GM13977 (cell line): ENCODE measurements around the gene SMOC1.

Experiments
- DNase-seq: peaks from one replicate; pipeline ENCODE4 v3.0.0; 2012; ENCODE audit warnings: low spot score
- in situ Hi-C: fragments of 300-500 bp; cut with MboI; formaldehyde crosslinking; loops from one replicate; pipeline ENCODE4 v1.12.0; 2022; ENCODE audit warnings: low sequenced_read_pairs, low pct_unique_long_range_greater_than_20kb, mixed read lengths, inconsistent platforms; ENCODE audit not compliant: unreplicated experiment
- TF ChIP-seq, protein P1 (sequence below): IDR thresholded peaks from 2 replicates; pipeline ENCODE4 v1.5.1; 2012; ENCODE audit warnings: mild to moderate bottlenecking, control low read depth; ENCODE audit not compliant: insufficient read depth; ENCODE audit errors: extremely low read depth, missing control alignments

The SMOC1 gene

DNA sequence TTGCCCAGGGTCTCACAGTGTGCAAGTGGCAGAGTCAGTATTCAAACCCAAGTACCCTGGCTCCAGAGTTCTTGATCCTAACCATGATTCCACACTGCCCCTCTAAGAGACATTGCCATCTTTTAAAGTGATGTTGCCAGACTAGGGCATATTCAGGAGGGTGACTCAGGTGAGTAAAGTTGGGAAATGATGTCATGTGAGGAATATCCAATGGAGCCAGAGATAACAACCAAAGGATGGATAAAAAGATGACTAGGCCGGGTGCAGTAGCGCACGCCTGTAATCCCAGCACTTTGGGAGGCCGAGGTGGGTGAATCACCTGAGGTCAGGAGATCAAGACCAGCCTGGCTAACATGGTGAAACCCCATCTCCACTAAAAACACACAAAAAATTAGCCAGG lies 85.6 kb downstream of the SMOC1 start:
- TF ChIP-seq, protein P1, sequence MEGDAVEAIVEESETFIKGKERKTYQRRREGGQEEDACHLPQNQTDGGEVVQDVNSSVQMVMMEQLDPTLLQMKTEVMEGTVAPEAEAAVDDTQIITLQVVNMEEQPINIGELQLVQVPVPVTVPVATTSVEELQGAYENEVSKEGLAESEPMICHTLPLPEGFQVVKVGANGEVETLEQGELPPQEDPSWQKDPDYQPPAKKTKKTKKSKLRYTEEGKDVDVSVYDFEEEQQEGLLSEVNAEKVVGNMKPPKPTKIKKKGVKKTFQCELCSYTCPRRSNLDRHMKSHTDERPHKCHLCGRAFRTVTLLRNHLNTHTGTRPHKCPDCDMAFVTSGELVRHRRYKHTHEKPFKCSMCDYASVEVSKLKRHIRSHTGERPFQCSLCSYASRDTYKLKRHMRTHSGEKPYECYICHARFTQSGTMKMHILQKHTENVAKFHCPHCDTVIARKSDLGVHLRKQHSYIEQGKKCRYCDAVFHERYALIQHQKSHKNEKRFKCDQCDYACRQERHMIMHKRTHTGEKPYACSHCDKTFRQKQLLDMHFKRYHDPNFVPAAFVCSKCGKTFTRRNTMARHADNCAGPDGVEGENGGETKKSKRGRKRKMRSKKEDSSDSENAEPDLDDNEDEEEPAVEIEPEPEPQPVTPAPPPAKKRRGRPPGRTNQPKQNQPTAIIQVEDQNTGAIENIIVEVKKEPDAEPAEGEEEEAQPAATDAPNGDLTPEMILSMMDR = no peak
- no peak for DNase-seq

DNA sequence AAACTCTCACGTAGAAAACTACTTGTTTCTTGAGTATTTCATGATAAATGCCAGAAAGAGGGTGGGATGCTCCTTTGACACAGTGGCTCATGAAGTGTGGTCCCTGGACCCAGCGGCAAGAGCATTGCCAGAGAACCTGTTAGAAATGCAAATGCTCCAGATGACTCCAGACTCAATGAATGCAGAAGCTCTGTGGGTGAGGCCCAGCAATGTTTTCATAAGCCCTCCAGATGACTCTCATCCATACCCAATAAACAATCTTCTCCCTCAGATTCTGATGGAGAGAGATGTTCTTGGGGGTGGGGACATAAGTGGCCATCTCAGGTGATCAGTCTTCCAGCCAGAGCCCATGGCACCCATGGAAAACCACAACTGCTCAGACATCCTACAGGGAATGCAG lies 88.9 kb downstream of the SMOC1 start:
- no peak for DNase-seq
- in situ Hi-C loops = no loop called here
- TF ChIP-seq, protein P1 = no peak

More for the DNA sequence above, 85.6 kb downstream of the SMOC1 start:
- in situ Hi-C loops = no loop called here

DNA sequence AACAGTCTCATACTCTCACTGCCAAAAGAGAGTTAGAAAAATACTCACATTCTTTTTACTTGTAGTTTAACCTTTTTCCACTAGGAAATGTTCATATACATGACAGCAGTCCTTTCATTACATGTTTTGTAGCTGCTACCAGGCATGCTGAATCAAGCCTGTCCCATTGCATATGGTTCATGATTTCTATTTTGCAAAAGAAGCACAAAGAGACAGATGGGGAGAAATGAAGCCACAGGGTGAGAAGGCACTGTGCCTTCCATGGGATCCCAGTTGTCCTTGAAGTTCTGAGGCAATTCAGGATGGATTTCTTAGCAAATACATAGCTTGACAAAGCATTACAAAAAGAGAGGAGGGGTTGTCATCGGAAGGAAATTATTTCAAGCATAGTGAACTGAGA lies 89.5 kb downstream of the SMOC1 start:
- TF ChIP-seq, protein P1 = no peak
- no peak for DNase-seq
- in situ Hi-C loops = no loop called here

DNA sequence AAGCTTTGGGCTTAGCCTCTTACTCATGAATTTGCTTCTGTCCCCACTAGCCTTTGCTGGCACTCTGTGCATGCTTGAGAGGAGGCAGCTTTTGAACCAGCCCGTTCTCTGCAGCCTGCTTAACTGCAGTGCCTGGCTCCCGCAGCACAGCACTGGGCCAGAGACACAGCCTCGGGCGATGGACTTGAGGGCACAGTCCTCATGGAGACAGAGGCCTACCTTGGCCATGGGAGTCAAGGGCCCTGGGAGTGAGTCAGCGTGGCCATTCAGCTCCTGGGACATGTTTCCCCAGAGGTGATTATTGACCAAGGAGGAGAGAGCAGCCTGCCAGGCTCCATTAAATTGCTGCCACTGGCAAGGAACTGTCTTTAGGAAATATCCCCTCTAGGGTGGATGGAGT lies 93.5 kb downstream of the SMOC1 start:
- no peak for DNase-seq
- in situ Hi-C loops = no loop called here
- TF ChIP-seq, protein P1 = no peak

DNA sequence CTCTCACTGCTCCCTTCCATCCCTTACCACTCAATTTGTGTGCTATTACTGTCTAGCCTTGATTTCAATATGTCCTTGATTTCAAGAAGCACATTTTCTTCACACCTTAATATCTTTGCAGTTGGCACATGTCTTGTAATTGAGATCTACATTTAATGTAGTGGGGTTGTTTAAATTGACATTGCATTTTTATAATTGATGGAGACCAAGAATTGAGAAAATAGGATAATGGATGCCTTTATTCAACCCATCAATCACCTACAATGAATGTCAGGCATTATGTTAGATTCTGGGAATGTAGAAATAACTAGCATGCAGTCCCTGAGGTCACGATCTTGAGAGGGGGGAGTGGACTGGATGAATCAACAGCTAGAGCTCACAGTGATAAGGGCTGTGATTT lies 94.6 kb downstream of the SMOC1 start:
- in situ Hi-C loops = no loop called here
- TF ChIP-seq, protein P1 = no peak
- DNase-seq = no peak

DNA sequence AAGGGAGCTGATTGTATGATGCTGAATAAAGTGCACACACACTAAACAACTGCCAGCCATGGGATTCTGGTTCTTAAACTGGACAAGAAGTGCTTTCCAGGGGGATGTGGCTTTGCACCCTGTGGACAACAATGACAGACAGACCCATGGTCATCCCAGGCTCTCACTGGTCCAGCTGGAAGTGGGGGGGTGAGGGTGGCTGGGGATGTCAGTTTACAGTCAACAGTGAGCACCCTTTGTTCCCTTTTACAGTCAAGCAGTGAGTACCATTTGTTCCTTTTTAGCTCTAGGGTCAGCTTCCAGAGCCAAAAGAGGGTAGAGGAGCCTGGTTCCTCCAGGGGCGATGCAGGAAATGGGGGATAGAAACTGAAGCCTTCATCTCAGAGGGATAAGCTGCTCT lies 100.7 kb downstream of the SMOC1 start:
- DNase-seq = no peak
- TF ChIP-seq, protein P1 = no peak
- in situ Hi-C loops = no loop called here
